Mesenchymal stem cell (in vitro differentiated cells and primary cell): ENCODE data around the gene CDC37L1.

Experiments
- DNase-seq: peaks from one replicate; pipeline ENCODE4 v3.0.0-alpha.2; 2013
- H2AFZ ChIP-seq: one replicate; pipeline ENCODE4 v1.6.1; 2013; ENCODE audit warnings: low read depth, mild to moderate bottlenecking, control low read depth, inconsistent platforms, low read length, moderate library complexity
- H2AK5ac ChIP-seq: 2 replicates; pipeline ENCODE4 v1.6.1; 2013; ENCODE audit warnings: low read length, moderate library complexity, mild to moderate bottlenecking, inconsistent platforms; ENCODE audit not compliant: severe bottlenecking
- H2BK120ac ChIP-seq: one replicate; pipeline ENCODE4 v1.6.1; 2013; ENCODE audit warnings: low read depth, mild to moderate bottlenecking, inconsistent platforms, low read length, moderate library complexity
- H2BK12ac ChIP-seq, 2 experiments: one replicate each; pipeline ENCODE4 v1.6.1; 2013; ENCODE audit warnings: inconsistent platforms in 2 of 2, low read length in 2 of 2, mild to moderate bottlenecking in 2 of 2, moderate library complexity in 2 of 2, control low read depth in 1 of 2
- H2BK15ac ChIP-seq: one replicate; pipeline ENCODE4 v1.6.1; 2013; ENCODE audit warnings: mild to moderate bottlenecking, low read depth, inconsistent platforms; ENCODE audit not compliant: poor library complexity, severe bottlenecking
- H2BK5ac ChIP-seq: 2 replicates; pipeline ENCODE4 v1.6.1; 2013; ENCODE audit warnings: low read depth, mild to moderate bottlenecking, low read length, control low read depth, inconsistent platforms; ENCODE audit not compliant: poor library complexity, severe bottlenecking
- H3K14ac ChIP-seq, 2 experiments: one replicate each; pipeline ENCODE4 v1.6.1; 2013; ENCODE audit warnings: inconsistent platforms in 2 of 2, low read length in 2 of 2, control low read depth in 1 of 2, mild to moderate bottlenecking in 1 of 2, moderate library complexity in 1 of 2
- H3K18ac ChIP-seq, 2 experiments: one replicate each; pipeline ENCODE4 v1.6.1; 2013; ENCODE audit warnings: inconsistent platforms in 2 of 2, low read length in 2 of 2, control low read depth in 1 of 2, low read depth in 1 of 2, mild to moderate bottlenecking in 1 of 2
- H3K23ac ChIP-seq, 2 experiments: one replicate each; pipeline ENCODE4 v1.6.1; 2013; ENCODE audit warnings: inconsistent platforms in 2 of 2, low read length in 2 of 2, mild to moderate bottlenecking in 2 of 2, moderate library complexity in 2 of 2, control low read depth in 1 of 2
- H3K27ac ChIP-seq: 2 replicates; pipeline ENCODE4 v1.5.1; 2013; ENCODE audit warnings: mild to moderate bottlenecking, moderate library complexity, low read length, control low read depth, inconsistent platforms; ENCODE audit not compliant: poor library complexity, severe bottlenecking
- H3K27me3 ChIP-seq, 2 experiments: 2 replicates each; pipeline versions ENCODE4 v1.6.1 to v1.7.0; 2013; ENCODE audit warnings: low read length in 2 of 2, mild to moderate bottlenecking in 2 of 2, moderate library complexity in 2 of 2, control low read depth in 1 of 2, inconsistent platforms in 1 of 2; ENCODE audit not compliant: control insufficient read depth in 1 of 2, insufficient read depth in 1 of 2
- H3K36me3 ChIP-seq, 2 experiments: 2 replicates each; pipeline versions ENCODE4 v1.6.1 to v1.7.0; 2013; ENCODE audit warnings: low read length in 2 of 2, control low read depth in 1 of 2, inconsistent platforms in 1 of 2, low read depth in 1 of 2, mild to moderate bottlenecking in 1 of 2; ENCODE audit not compliant: insufficient read depth in 2 of 2, control insufficient read depth in 1 of 2
- H3K4ac ChIP-seq, 2 experiments: one replicate each; pipeline ENCODE4 v1.6.1; 2013; ENCODE audit warnings: inconsistent platforms in 2 of 2, low read length in 2 of 2, mild to moderate bottlenecking in 2 of 2, moderate library complexity in 2 of 2, control low read depth in 1 of 2, low read depth in 1 of 2
- H3K4me1 ChIP-seq: 2 replicates; pipeline ENCODE4 v1.6.1; 2013; ENCODE audit warnings: low read depth, low read length, control low read depth; ENCODE audit not compliant: control insufficient read depth, insufficient read depth
- H3K4me2 ChIP-seq: 2 replicates; pipeline ENCODE4 v1.6.1; 2013; ENCODE audit warnings: low read length, mild to moderate bottlenecking, inconsistent platforms; ENCODE audit not compliant: poor library complexity, severe bottlenecking
- H3K4me3 ChIP-seq, 2 experiments: 2 replicates each; pipeline versions ENCODE4 v1.5.1 to v1.7.0; 2013; ENCODE audit warnings: low read length in 2 of 2, mild to moderate bottlenecking in 2 of 2, control low read depth in 1 of 2, low read depth in 1 of 2; ENCODE audit not compliant: insufficient read depth in 1 of 2
- H3K79me1 ChIP-seq: replicated peaks from 2 replicates; pipeline ENCODE4 v1.6.1; 2013; ENCODE audit warnings: mild to moderate bottlenecking, control low read depth, low read length, inconsistent platforms; ENCODE audit not compliant: poor library complexity, severe bottlenecking
- H3K9ac ChIP-seq: 2 replicates; pipeline ENCODE4 v1.7.0; 2013; ENCODE audit warnings: mild to moderate bottlenecking, low read length, moderate library complexity
- H3K9me3 ChIP-seq: 2 replicates; pipeline ENCODE4 v1.7.0; 2013; ENCODE audit warnings: mild to moderate bottlenecking, low read length; ENCODE audit not compliant: control insufficient read depth
- H4K8ac ChIP-seq: one replicate; pipeline ENCODE4 v1.6.1; 2013; ENCODE audit warnings: inconsistent platforms, mild to moderate bottlenecking, low read length, moderate library complexity
- H4K91ac ChIP-seq: one replicate; pipeline ENCODE4 v1.6.1; 2013; ENCODE audit warnings: mild to moderate bottlenecking, low read length, inconsistent platforms
- WGBS: methylation state at CpG from one replicate; pipeline ENCODE4 v1.1.7; 2013; ENCODE audit warnings: mixed read lengths; 5-methylcytosine and 5-hydroxymethylcytosine counted together

Gene CDC37L1

GRCh38 chr9:4718911-4719310, 39.5 kb downstream of the CDC37L1 start:
- peak overlapping the region; percentile 45 for H2BK15ac ChIP-seq
- no peak overlapping the region for H2BK12ac ChIP-seq
- no peak overlapping the region for H3K4ac ChIP-seq
- no peak overlapping the region for H2AK5ac ChIP-seq
- H3K79me1 ChIP-seq = peaks cover 19% of the 10 kb centered on the region
- DNase-seq = no peak
- no peak overlapping the region for H3K4me2 ChIP-seq
- peak overlapping the region; percentile 24 for H3K27ac ChIP-seq
- H3K23ac ChIP-seq = no peak overlapping the region
- H3K36me3 ChIP-seq = peaks cover 29 to 59% of the 10 kb centered on the region in 2 experiments
- H2BK120ac ChIP-seq = no peak overlapping the region
- H2AFZ ChIP-seq = no peak overlapping the region
- peaks cover 3% of the 10 kb centered on the region for H3K4me1 ChIP-seq
- no peak overlapping the region for H3K18ac ChIP-seq
- no peak overlapping the region for H4K8ac ChIP-seq
- H3K27me3 ChIP-seq = no peaks in the 10 kb centered on the region
- H3K9ac ChIP-seq = no peak overlapping the region
- H2BK5ac ChIP-seq = no peak overlapping the region
- WGBS = 97% methylated on average over 6 of the region's 6 CpGs
- H3K4me3 ChIP-seq = no peak overlapping the region
- H3K14ac ChIP-seq = no peak overlapping the region
- no peaks in the 10 kb centered on the region for H3K9me3 ChIP-seq
- H4K91ac ChIP-seq = no peak overlapping the region

DNA sequence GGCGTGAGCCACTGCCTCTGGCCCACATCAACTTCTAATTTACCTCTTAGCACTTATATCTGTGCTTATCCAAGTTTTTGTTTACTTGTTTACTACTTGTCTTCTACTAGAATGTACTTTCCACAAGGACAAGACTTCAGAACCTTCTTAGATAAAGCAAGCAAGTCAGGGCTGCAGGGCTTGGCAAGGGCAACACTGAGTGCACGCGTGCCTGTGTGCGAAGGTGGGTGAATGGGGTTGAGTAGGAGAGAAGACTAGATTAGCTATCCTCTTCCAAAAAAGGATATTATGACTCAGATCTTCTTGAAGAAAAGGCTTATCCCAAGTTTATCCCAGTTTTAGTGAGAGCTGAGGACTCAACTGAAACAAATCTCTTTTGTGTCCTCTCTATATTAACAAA, 42.4 kb downstream of the CDC37L1 start:
- 100% methylated on average over 4 of the region's 4 CpGs for WGBS

DNA sequence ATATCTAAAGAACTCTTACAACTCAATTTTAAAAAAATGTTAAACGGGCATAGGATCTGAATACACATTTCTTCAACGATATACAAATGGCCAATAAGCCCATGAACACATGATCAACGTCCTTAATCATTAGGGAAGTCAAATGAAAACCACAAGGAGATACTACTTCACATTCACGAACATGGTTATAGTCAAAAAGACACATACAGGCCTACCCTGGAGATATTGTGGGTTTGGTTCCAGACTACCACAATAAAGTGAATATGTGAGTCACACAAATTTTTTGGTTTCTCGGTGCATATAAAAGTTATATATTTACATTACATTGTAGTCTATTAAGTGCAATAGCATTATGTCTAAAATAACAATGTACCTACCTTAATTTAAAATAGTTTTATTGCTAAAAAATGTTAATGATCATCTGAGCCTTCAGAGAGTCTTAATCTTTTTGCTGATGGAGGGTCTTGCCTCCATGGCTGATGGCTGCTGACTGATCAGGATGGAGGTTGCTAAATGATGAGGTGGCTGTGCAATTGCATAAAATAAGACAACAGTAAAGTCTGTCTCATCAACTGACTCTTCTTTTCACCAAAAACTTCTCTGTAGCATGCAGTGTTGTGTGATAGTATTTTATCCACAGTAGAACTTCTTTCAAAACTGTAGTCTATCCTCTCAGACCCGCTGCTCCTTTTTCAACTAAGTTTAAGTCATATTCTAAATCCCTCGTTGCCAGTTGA, 46.5 kb downstream of the CDC37L1 start:
- Histone ChIP-seq H3K23ac (no peak overlapping the region), H3K4me2 (no peak overlapping the region), H3K27ac (no peak overlapping the region), H2BK15ac (no peak overlapping the region), H2BK12ac (no peak overlapping the region), H3K9me3 (no peaks in the 10 kb centered on the region), H2AFZ (no peak overlapping the region), H4K8ac (no peak overlapping the region), H2AK5ac (no peak overlapping the region), H3K4ac (no peak overlapping the region), H3K27me3 (no peaks in the 10 kb centered on the region), H3K4me1 (peaks cover 1% of the 10 kb centered on the region), H2BK120ac (no peak overlapping the region), H3K4me3 (no peak overlapping the region), H2BK5ac (no peak overlapping the region), H4K91ac (no peak overlapping the region), H3K79me1 (peaks cover 17% of the 10 kb centered on the region), H3K18ac (no peak overlapping the region), H3K14ac (no peak overlapping the region), H3K9ac (no peak overlapping the region), H3K36me3 (peaks cover 10 to 12% of the 10 kb centered on the region in 2 experiments)
- 77% methylated on average over 5 of the region's 7 CpGs for WGBS
- no peak for DNase-seq

More for the DNA sequence above, 42.4 kb downstream of the CDC37L1 start:
- Histone ChIP-seq H4K91ac (no peak overlapping the region), H3K14ac (no peak overlapping the region), H2BK12ac (no peak overlapping the region), H4K8ac (no peak overlapping the region), H3K4me2 (no peak overlapping the region), H2BK15ac (no peak overlapping the region), H3K36me3 (peaks cover 21 to 44% of the 10 kb centered on the region in 2 experiments), H3K27me3 (no peaks in the 10 kb centered on the region), H3K18ac (no peak overlapping the region), H3K27ac (no peak overlapping the region), H2BK120ac (no peak overlapping the region), H2AFZ (no peak overlapping the region), H3K79me1 (peaks cover 22% of the 10 kb centered on the region), H3K4me3 (no peak overlapping the region), H3K23ac (no peak overlapping the region), H3K4me1 (no peaks in the 10 kb centered on the region), H3K4ac (no peak overlapping the region), H2AK5ac (no peak overlapping the region), H3K9ac (no peak overlapping the region), H3K9me3 (no peaks in the 10 kb centered on the region), H2BK5ac (no peak overlapping the region)
- no peak for DNase-seq

DNA sequence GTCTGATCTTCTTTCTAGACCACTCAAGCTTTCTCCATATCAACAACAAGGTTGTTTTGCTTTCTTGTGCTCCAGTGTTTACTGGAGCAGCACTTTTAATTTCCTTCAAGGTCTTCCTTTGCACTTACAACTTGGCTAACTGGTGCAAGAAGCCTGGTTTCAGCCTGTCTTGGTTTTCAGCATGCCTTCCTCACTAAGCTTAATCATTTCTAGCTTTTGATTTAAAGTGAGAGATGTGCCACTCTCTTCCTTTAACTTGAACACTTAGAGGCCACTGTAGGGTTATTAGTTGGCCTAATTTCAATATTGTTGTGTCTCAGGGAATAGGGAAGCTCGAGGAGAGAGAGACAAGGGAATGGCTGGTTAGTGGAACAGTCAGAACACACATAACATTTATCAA, 48.2 kb downstream of the CDC37L1 start:
- H3K9me3 ChIP-seq = no peaks in the 10 kb centered on the region
- no peak overlapping the region for H4K8ac ChIP-seq
- H2BK12ac ChIP-seq = no peak overlapping the region
- H3K4ac ChIP-seq = no peak overlapping the region
- H2BK120ac ChIP-seq = no peak overlapping the region
- WGBS = no CpG with 5 or more reads among the region's 1 CpG
- H3K4me1 ChIP-seq = peaks cover 1% of the 10 kb centered on the region
- H3K4me2 ChIP-seq = no peak overlapping the region
- no peaks in the 10 kb centered on the region for H3K27me3 ChIP-seq
- H3K4me3 ChIP-seq = no peak overlapping the region
- H2AK5ac ChIP-seq = no peak overlapping the region
- H3K79me1 ChIP-seq = peaks cover 18% of the 10 kb centered on the region
- H3K27ac ChIP-seq = no peak overlapping the region
- no peak overlapping the region for H3K14ac ChIP-seq
- H2AFZ ChIP-seq = no peak overlapping the region
- H3K23ac ChIP-seq = no peak overlapping the region
- no peak overlapping the region for H3K9ac ChIP-seq
- H2BK15ac ChIP-seq = no peak overlapping the region
- H4K91ac ChIP-seq = no peak overlapping the region
- no peak for DNase-seq
- no peak overlapping the region for H2BK5ac ChIP-seq
- peaks cover under 1 to 3% of the 10 kb centered on the region in 2 experiments for H3K36me3 ChIP-seq
- H3K18ac ChIP-seq = no peak overlapping the region
